HCT116 (cell line): Measurements from ENCODE around the gene INSRR. TPM values are rescaled to one million over a fixed set of nuclear protein-coding genes. Genes with fewer than 3 reads are reported as not detected.

Experiments
- ATAC-seq: fragments of 200-7000 bp; cut with Tn5 transposase; 2 replicates; pipeline ENCODE4 v1.9.1; 2020; ENCODE audit warnings: mild to moderate bottlenecking, moderate library complexity
- BruUV-seq: library from RNA; stranded (reverse); fragments of 400-500 nt; replicated peaks from 2 replicates; lab custom pipeline; 2021; lab: Mats Ljungman, UMichigan
- CTCF ChIA-PET: fragments of 300-600 bp; sonication (Branson Sonifier 250); formaldehyde crosslinking; loops from one replicate; lab custom pipeline; 2021; ENCODE audit warnings: antibody characterized with exemption; lab: Charles Lee
- POLR2A ChIA-PET: fragments of 300-600, 350-600 bp; sonication (Branson Sonifier 250); formaldehyde crosslinking; loops from one replicate; lab custom pipeline; 2021; ENCODE audit warnings: antibody characterized with exemption; lab: Charles Lee
- RAD21 ChIA-PET, 2 experiments: fragments of 300-600 bp; sonication (Branson Sonifier 250); formaldehyde crosslinking; loops; one replicate each; lab custom pipeline; 2023; ENCODE audit warnings: low total read pairs in 2 of 2; ENCODE audit not compliant: uncharacterized antibody in 2 of 2, unreplicated experiment in 2 of 2, low non-redundant PET in 1 of 2; lab: Charles Lee
- DNase-seq: peaks from one replicate; pipeline ENCODE4 v3.0.0-alpha.2; 2010; ENCODE audit warnings: low read depth, low spot score
- H2AFZ ChIP-seq: fragments of 200-600 bp; shearing (Covaris generic), sonication (generic); 2 replicates; pipeline ENCODE4 v1.6.1; 2017; ENCODE audit warnings: low read depth, mixed run types, mixed read lengths, antibody characterized with exemption, low read length; ENCODE audit not compliant: poor library complexity, severe bottlenecking
- H3K27ac ChIP-seq: 2 replicates; pipeline ENCODE4 v1.5.1; 2012; ENCODE audit warnings: low read depth, low read length
- H3K27me3 ChIP-seq: fragments of 200-600 bp; sonication (generic); 2 replicates; pipeline ENCODE4 v1.6.1; 2016; ENCODE audit warnings: mixed run types, low read length, mixed read lengths; ENCODE audit not compliant: insufficient read depth
- H3K36me3 ChIP-seq, 2 experiments: fragments of 200-500 bp in 1 of 2; fragments of 200-600 bp in 1 of 2; sonication (Bioruptor generic) in 1 of 2; sonication (generic) in 1 of 2; 2 replicates each; pipeline versions ENCODE4 v1.5.1 to v1.6.1; 2014 to 2016; ENCODE audit warnings: low read length in 2 of 2, inconsistent platforms in 1 of 2, mixed read lengths in 1 of 2, mixed run types in 1 of 2; ENCODE audit not compliant: insufficient read depth in 2 of 2, control insufficient read depth in 1 of 2
- H3K4me1 ChIP-seq, 2 experiments: fragments of 200-600 bp in 1 of 2; sonication (generic) in 1 of 2; 2 replicates each; pipeline versions ENCODE4 v1.5.1 to v1.6.1; 2012 to 2017; ENCODE audit warnings: low read length in 2 of 2, inconsistent platforms in 1 of 2, mild to moderate bottlenecking in 1 of 2, mixed read lengths in 1 of 2, mixed run types in 1 of 2, moderate library complexity in 1 of 2; ENCODE audit not compliant: insufficient read depth in 2 of 2, control insufficient read depth in 1 of 2
- H3K4me2 ChIP-seq: fragments of 200-600 bp; sonication (generic); 2 replicates; pipeline ENCODE4 v1.6.1; 2017; ENCODE audit warnings: mixed run types, low read length, mixed read lengths
- H3K4me3 ChIP-seq, 2 experiments: fragments of 200-600 bp in 1 of 2; sonication (generic) in 1 of 2; replicated peaks in 1 of 2; 2 replicates each; pipeline ENCODE4 v1.5.1; 2011 to 2016; ENCODE audit warnings: low read length in 2 of 2, control low read depth in 1 of 2, low read depth in 1 of 2, mild to moderate bottlenecking in 1 of 2, mixed read lengths in 1 of 2, mixed run types in 1 of 2
- H3K79me2 ChIP-seq: fragments of 200-600 bp; sonication (generic); 2 replicates; pipeline ENCODE4 v1.6.1; 2017; ENCODE audit warnings: mild to moderate bottlenecking, mixed run types, low read length, moderate library complexity, mixed read lengths; ENCODE audit not compliant: insufficient read depth
- H3K9ac ChIP-seq: fragments of 200-600 bp; sonication (generic); 2 replicates; pipeline ENCODE4 v1.6.1; 2016; ENCODE audit warnings: low read length, mixed read lengths
- H3K9me2 ChIP-seq: fragments of 200-600 bp; sonication (generic), shearing (Covaris generic); 2 replicates; pipeline ENCODE4 v1.6.1; 2017; ENCODE audit warnings: mixed run types, mild to moderate bottlenecking, moderate library complexity; ENCODE audit not compliant: insufficient read depth
- H3K9me3 ChIP-seq, 2 experiments: fragments of 200-500 bp in 1 of 2; fragments of 200-600 bp in 1 of 2; sonication (Bioruptor generic) in 1 of 2; sonication (generic) in 1 of 2; 2 replicates each; pipeline ENCODE4 v1.6.1; 2014 to 2017; ENCODE audit warnings: low read length in 2 of 2, mixed read lengths in 2 of 2, inconsistent platforms in 1 of 2, low read depth in 1 of 2, mild to moderate bottlenecking in 1 of 2, mixed run types in 1 of 2, moderate library complexity in 1 of 2; ENCODE audit not compliant: control insufficient read depth in 1 of 2, insufficient read depth in 1 of 2
- H4K20me1 ChIP-seq: fragments of 200-600 bp; sonication (generic), shearing (Covaris generic); 2 replicates; pipeline ENCODE4 v1.6.1; 2017; ENCODE audit warnings: mixed run types, mild to moderate bottlenecking, moderate library complexity; ENCODE audit not compliant: insufficient read depth
- CBX3 ChIP-seq: IDR thresholded peaks from 2 replicates; pipeline ENCODE4 v1.6.1; 2012; ENCODE audit warnings: low read depth
- CEBPB ChIP-seq: IDR thresholded peaks from 2 replicates; pipeline ENCODE4 v1.6.1; 2012; ENCODE audit warnings: low read depth
- EGR1 ChIP-seq: IDR thresholded peaks from 2 replicates; pipeline ENCODE4 v1.6.1; 2012; ENCODE audit warnings: low read depth
- ELF1 ChIP-seq: IDR thresholded peaks from 2 replicates; pipeline ENCODE4 v1.6.1; 2012; ENCODE audit warnings: low read depth, borderline replicate concordance
- EZH2 ChIP-seq: fragments of 200-600 bp; sonication (generic); IDR thresholded peaks from 2 replicates; pipeline ENCODE4 v1.6.1; 2017; ENCODE audit warnings: antibody characterized with exemption, mixed run types
- EZH2phosphoT487 ChIP-seq: fragments of 200-600 bp; IDR thresholded peaks from 2 replicates; pipeline ENCODE4 v1.6.1; 2018; ENCODE audit warnings: antibody characterized with exemption, borderline replicate concordance
- POLR2A ChIP-seq: IDR thresholded peaks from 2 replicates; pipeline ENCODE4 v1.7.0; 2011; ENCODE audit warnings: borderline replicate concordance; ENCODE audit not compliant: insufficient read depth, insufficient read length; ENCODE audit errors: extremely low read depth
- POLR2AphosphoS5 ChIP-seq: IDR thresholded peaks from 2 replicates; pipeline ENCODE4 v1.6.1; 2011; ENCODE audit warnings: mild to moderate bottlenecking, low read depth, low read length, moderate library complexity
- RAD21 ChIP-seq: IDR thresholded peaks from 2 replicates; pipeline ENCODE4 v1.6.1; 2012; ENCODE audit warnings: low read depth, mild to moderate bottlenecking
- SP1 ChIP-seq: IDR thresholded peaks from 2 replicates; pipeline ENCODE4 v1.6.1; 2012; ENCODE audit warnings: low read depth
- TCF7L2 ChIP-seq: IDR thresholded peaks from 2 replicates; pipeline ENCODE4 v1.7.0; 2011; ENCODE audit warnings: borderline replicate concordance, inconsistent platforms; ENCODE audit not compliant: insufficient read depth, insufficient read length; ENCODE audit errors: extremely low read depth
- YY1 ChIP-seq: IDR thresholded peaks from 2 replicates; pipeline ENCODE4 v1.6.1; 2011; ENCODE audit warnings: low read length, low read depth, moderate library complexity, mild to moderate bottlenecking; ENCODE audit not compliant: insufficient replicate concordance; ENCODE audit errors: extremely low read depth
- ZFX ChIP-seq: fragments of 450-650 bp; IDR thresholded peaks from 2 replicates; pipeline ENCODE4 v1.6.1; 2017
- ZNF274 ChIP-seq: fragments of 200-500 bp; sonication (Bioruptor generic); IDR thresholded peaks from 2 replicates; pipeline ENCODE4 v1.6.1; 2014; ENCODE audit warnings: mild to moderate bottlenecking, low read depth, low read length, inconsistent platforms
- intact Hi-C: fragments of 100-400 bp; cut with micrococcal nuclease; formaldehyde crosslinking; loops from 2 replicates; pipeline ENCODE4 v1.10.0; 2022
- total RNA-seq: library from RNA; stranded (reverse); gene quantifications from one replicate; pipeline ENCODE4 v1.2.1, GENCODE V29; 2021; ENCODE audit not compliant: unreplicated experiment
- TF ChIP-seq, protein P1 (sequence below): IDR thresholded peaks from 2 replicates; pipeline ENCODE4 v1.6.1; 2012
- TF ChIP-seq, protein P2 (sequence below), 3 experiments: fragments of 200-600 bp in 1 of 3; sonication (generic) in 1 of 3; IDR thresholded peaks in 2 of 3; conservative IDR thresholded peaks in 1 of 3; 2 replicates each; pipeline ENCODE4 v1.5.1; 2012 to 2017; ENCODE audit warnings: low read depth in 2 of 3, low read length in 2 of 3, antibody characterized with exemption in 1 of 3, borderline replicate concordance in 1 of 3, control low read depth in 1 of 3, mild to moderate bottlenecking in 1 of 3, mixed read lengths in 1 of 3, mixed run types in 1 of 3, moderate library complexity in 1 of 3; ENCODE audit not compliant: insufficient read depth in 1 of 3

Gene INSRR
- total RNA-seq, 1 experiment from 2014 or later: not detected

DNA sequence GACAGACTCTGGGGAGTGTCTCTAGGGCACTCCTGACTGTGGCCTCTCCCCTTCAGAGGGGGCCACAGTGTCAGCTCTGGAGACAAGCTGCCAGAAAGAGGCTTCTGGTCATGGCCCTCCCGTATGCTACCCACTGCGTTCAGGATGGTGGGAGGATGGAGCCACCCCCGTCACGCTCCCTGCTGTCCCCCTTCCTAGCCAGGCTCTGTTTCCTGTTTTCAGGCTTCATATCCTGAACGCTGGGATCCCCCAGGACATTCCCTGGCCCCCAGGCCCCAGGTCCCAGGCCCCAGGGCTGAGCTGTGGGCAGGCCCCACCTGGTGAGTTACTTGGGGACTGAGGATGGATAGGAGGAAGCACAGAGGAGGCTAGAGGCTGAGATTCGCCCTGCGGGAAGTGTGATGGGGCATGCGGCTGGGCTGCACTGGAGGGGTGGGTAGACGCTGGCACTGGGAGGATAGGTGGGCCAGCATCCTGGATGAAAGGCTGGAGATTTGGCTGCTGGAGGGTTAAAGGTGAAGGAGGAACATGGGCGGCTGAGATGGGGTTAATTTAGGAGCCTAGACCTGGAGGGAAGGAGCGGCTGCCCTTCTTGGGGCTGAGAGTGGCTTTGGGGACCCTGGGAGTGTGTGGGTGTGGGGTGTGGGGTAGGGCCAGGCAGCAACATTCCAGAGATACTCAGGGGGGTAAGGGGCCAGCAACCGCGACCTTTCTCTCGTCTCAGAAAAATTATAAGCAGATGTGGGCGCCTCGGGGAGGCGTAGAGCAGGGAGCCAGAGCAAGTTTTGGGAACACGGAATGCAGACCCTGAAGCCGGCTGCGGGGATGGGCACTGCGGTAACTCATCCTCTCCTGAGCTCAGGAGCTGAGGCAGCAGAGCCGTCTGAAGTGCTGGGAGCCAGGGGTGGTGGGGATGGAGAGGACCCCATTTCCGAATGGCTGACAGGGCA is 43.3 kb upstream of the INSRR start:
- Histone ChIP-seq H2AFZ (no peak overlapping the region), H3K27me3 (no peaks in the 10 kb centered on the region)
- CTCF ChIA-PET: interaction anchor here (1.4 kb wide), 1 partner anchor 10 kb away, joined by 4 read pairs; no protein-coding TSS in a partner anchor

More for the DNA sequence above, 43.3 kb upstream of the INSRR start:
- BruUV-seq: no TSS peak
- H3K9ac ChIP-seq: no peak overlapping the region
- H3K27ac ChIP-seq: no peak overlapping the region
- no peaks in the 10 kb centered on the region for H3K36me3 ChIP-seq
- DNase-seq (no peak), ATAC-seq (no peak)
- peaks cover 16 to 24% of the 10 kb centered on the region in 2 experiments for H3K4me1 ChIP-seq
- ChIA-PET RAD21 (no interaction called here), POLR2A (no interaction called here)
- H3K9me3 ChIP-seq: no peaks in the 10 kb centered on the region; a peak in 1 of 4 replicates
- intact Hi-C loops: no loop called here
- H3K4me2 ChIP-seq: no peak overlapping the region
- TF ChIP-seq ZNF274: no peak
- no peak for TF ChIP-seq SP1
- no peak for TF ChIP-seq ELF1
- no peak for TF ChIP-seq TCF7L2
- no peak for TF ChIP-seq EZH2
- TF ChIP-seq, protein P1, sequence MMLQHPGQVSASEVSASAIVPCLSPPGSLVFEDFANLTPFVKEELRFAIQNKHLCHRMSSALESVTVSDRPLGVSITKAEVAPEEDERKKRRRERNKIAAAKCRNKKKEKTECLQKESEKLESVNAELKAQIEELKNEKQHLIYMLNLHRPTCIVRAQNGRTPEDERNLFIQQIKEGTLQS: no peak
- TF ChIP-seq CEBPB: no peak
- no peak for TF ChIP-seq RAD21
- TF ChIP-seq EZH2phosphoT487: no peak
- no peak for TF ChIP-seq CBX3
- TF ChIP-seq ZFX: no peak
- TF ChIP-seq POLR2AphosphoS5: no peak
- TF ChIP-seq EGR1: no peak
- no peak for TF ChIP-seq POLR2A
- TF ChIP-seq YY1: no peak
- TF ChIP-seq, protein P2, sequence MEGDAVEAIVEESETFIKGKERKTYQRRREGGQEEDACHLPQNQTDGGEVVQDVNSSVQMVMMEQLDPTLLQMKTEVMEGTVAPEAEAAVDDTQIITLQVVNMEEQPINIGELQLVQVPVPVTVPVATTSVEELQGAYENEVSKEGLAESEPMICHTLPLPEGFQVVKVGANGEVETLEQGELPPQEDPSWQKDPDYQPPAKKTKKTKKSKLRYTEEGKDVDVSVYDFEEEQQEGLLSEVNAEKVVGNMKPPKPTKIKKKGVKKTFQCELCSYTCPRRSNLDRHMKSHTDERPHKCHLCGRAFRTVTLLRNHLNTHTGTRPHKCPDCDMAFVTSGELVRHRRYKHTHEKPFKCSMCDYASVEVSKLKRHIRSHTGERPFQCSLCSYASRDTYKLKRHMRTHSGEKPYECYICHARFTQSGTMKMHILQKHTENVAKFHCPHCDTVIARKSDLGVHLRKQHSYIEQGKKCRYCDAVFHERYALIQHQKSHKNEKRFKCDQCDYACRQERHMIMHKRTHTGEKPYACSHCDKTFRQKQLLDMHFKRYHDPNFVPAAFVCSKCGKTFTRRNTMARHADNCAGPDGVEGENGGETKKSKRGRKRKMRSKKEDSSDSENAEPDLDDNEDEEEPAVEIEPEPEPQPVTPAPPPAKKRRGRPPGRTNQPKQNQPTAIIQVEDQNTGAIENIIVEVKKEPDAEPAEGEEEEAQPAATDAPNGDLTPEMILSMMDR (IDR thresholded peaks at IDR 0.05 in 2 of 3, conservative IDR thresholded peaks at IDR 0.05 in 1 of 3; ENCODE audit: borderline replicate concordance in 1 of 3, insufficient read depth in 1 of 3, low read depth in 2 of 3, low read length in 2 of 3): no peak
- H4K20me1 ChIP-seq: no peaks in the 10 kb centered on the region
- no peaks in the 10 kb centered on the region for H3K9me2 ChIP-seq
- no peak overlapping the region for H3K4me3 ChIP-seq
- no peaks in the 10 kb centered on the region for H3K79me2 ChIP-seq
